WI38 (cell line): ENCODE data around the gene CEACAM16.
"Not testable (repeated sequence)": the region's sequence is repeated elsewhere in the genome, so short reads cannot be mapped to it uniquely, and the experiment has no call there.

Experiments used
- H3K4me3 ChIP-seq: 2 replicates; pipeline ENCODE4 v1.5.1; 2011; ENCODE audit warnings: low read depth, mild to moderate bottlenecking, control low read depth, low read length
- TF ChIP-seq, protein P1 (sequence below): IDR thresholded peaks from 2 replicates; pipeline ENCODE4 v1.5.1; 2012; ENCODE audit warnings: low read depth, mild to moderate bottlenecking, control low read depth, low read length

Gene CEACAM16

DNA sequence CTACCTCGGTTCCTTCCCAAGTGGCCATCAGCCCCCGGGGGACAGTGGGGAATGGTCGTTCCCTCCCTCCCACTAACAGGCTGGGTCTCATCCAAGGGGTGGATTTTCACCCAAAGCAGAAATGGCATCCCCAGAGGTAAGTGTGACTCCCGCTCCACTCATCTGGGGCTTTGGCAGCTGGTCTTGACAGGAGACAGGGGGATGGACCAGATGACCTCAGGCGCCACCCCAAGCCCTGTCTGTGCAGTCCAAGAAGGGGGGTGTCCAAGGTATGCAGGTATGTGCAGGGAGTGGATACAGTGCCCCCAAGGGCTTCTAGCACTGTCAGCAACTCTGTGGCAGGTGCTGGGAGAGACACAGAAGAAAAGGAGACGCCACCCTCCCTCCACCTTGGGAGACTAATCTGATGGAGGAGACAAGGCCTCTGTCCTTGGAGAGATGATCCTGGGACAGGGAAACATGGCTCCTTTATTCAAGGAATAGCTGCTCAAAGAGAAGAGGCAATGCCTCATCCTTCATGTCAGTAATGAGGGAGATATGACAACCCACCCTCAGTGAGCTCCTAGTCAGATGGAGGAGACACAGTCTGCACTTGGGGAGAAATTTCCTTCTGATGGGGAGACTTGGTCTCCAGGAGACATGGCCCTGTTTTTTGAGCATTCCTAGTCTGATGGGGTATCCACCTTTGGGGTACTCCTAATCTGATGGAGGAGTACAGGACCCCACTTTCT is 7.7 kb downstream of the CEACAM16 start:
- no peak overlapping the region for H3K4me3 ChIP-seq
- TF ChIP-seq, protein P1, sequence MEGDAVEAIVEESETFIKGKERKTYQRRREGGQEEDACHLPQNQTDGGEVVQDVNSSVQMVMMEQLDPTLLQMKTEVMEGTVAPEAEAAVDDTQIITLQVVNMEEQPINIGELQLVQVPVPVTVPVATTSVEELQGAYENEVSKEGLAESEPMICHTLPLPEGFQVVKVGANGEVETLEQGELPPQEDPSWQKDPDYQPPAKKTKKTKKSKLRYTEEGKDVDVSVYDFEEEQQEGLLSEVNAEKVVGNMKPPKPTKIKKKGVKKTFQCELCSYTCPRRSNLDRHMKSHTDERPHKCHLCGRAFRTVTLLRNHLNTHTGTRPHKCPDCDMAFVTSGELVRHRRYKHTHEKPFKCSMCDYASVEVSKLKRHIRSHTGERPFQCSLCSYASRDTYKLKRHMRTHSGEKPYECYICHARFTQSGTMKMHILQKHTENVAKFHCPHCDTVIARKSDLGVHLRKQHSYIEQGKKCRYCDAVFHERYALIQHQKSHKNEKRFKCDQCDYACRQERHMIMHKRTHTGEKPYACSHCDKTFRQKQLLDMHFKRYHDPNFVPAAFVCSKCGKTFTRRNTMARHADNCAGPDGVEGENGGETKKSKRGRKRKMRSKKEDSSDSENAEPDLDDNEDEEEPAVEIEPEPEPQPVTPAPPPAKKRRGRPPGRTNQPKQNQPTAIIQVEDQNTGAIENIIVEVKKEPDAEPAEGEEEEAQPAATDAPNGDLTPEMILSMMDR, result no peak

GRCh38 chr19:44707794-44708193 is 8.8 kb downstream of the CEACAM16 start:
- TF ChIP-seq, protein P1, result no peak
- H3K4me3 ChIP-seq, result no peak overlapping the region

GRCh38 chr19:44708940-44709339 is 10.0 kb downstream of the CEACAM16 start:
- TF ChIP-seq, protein P1, result no peak
- H3K4me3 ChIP-seq, result no peak overlapping the region

DNA sequence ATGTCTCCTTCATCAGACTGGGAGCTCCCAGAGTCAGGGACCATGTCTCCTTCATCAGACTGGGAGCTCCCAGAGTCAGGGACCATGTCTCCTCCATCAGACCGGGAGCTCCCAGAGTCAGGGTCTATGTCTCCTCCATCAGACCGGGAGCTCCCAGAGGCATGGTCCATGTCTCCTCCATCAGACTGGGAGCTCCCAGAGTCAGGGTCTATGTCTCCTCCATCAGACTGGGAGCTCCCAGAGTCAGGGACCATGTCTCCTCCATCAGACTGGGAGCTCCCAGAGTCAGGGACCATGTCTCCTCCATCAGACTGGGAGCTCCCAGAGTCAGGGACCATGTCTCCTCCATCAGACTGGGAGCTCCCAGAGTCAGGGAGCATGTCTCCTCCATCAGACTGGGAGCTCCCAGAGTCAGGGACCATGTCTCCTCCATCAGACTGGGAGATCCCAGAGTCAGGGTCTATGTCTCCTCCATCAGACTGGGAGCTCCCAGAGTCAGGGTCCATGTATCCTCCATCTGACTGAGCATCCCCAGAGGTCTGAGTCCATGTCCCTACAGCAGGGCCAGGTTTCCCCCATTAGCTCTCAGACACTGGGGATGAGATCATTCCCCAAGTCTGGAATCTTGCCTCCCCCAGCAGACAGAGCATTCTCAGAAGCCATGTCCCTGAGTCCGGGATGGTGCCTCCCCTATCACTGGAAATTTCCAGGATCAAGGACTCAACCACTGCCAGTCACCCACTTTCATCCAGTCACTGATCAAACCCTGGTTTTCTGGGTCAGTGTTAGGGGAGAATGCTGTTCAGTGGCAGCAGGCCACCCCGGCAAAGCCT is 10.7 kb downstream of the CEACAM16 start:
- H3K4me3 ChIP-seq, result not testable (repeated sequence)

- H3K4me3 ChIP-seq, result no peak overlapping the region
- TF ChIP-seq, protein P1, result no peak
Measured at GRCh38 chr19:44710483-44710882, 11.5 kb downstream of the CEACAM16 start.

- TF ChIP-seq, protein P1, result no peak
- H3K4me3 ChIP-seq, result no peak overlapping the region
Measured at GRCh38 chr19:44712864-44713515, 14.0 kb downstream of the CEACAM16 start.

GRCh38 chr19:44714597-44715169 is 15.7 kb downstream of the CEACAM16 start:
- TF ChIP-seq, protein P1, result no peak
- H3K4me3 ChIP-seq, result no peak overlapping the region
